Nephron (organoid): ENCODE measurements around the gene TXNRD2.
A peak's percentile ranks its signal among the peaks of the same experiment; 100 is the strongest.

ENCODE experiments used
- H3K27ac Mint-ChIP-seq, 3 experiments: 2 replicates each; pipeline ENCODE4 v1.8.0; 2020; ENCODE audit warnings: mixed read lengths in 3 of 3, mild to moderate bottlenecking in 2 of 3, moderate library complexity in 1 of 3
- H3K27me3 Mint-ChIP-seq: 2 replicates; pipeline ENCODE4 v1.8.0; 2021; ENCODE audit warnings: low read depth, mild to moderate bottlenecking, moderate library complexity, mixed read lengths
- H3K36me3 Mint-ChIP-seq: 2 replicates; pipeline ENCODE4 v1.8.0; 2020; ENCODE audit warnings: low read depth, mixed read lengths
- H3K4me1 Mint-ChIP-seq: 2 replicates; pipeline ENCODE4 v1.8.0; 2020; ENCODE audit warnings: mixed read lengths
- H3K4me3 Mint-ChIP-seq, 3 experiments: 2 replicates each; pipeline ENCODE4 v1.8.0; 2020; ENCODE audit warnings: mild to moderate bottlenecking in 3 of 3, mixed read lengths in 3 of 3, moderate library complexity in 2 of 3
- H3K9me3 Mint-ChIP-seq: 2 replicates; pipeline ENCODE4 v1.8.0; 2020; ENCODE audit warnings: mixed read lengths
- CTCF ChIP-seq, 3 experiments: fragments of 200-600 bp; sonication (generic); IDR thresholded peaks; one replicate each; pipeline ENCODE4 v1.5.0; 2021; ENCODE audit warnings: antibody characterized with exemption in 3 of 3; ENCODE audit not compliant: unreplicated experiment in 3 of 3

Gene TXNRD2

GRCh38 chr22:19957445-19957844, 15.8 kb upstream of the TXNRD2 start:
- no peak for TF ChIP-seq CTCF (IDR thresholded peaks at IDR 0.05; ENCODE audit: unreplicated experiment in 3 of 3)
- no peaks in the 10 kb centered on the region for H3K9me3 Mint-ChIP-seq
- H3K4me1 Mint-ChIP-seq: peaks cover 19% of the 10 kb centered on the region
- no peaks in the 10 kb centered on the region for H3K36me3 Mint-ChIP-seq
- no peak overlapping the region for H3K4me3 Mint-ChIP-seq
- H3K27me3 Mint-ChIP-seq: no peaks in the 10 kb centered on the region
- no peak overlapping the region for H3K27ac Mint-ChIP-seq

GRCh38 chr22:19955241-19956128, 13.9 kb upstream of the TXNRD2 start:
- peaks cover 2% of the 10 kb centered on the region for H3K36me3 Mint-ChIP-seq
- TF ChIP-seq CTCF (IDR thresholded peaks at IDR 0.05; ENCODE audit: unreplicated experiment in 3 of 3): no peak
- H3K9me3 Mint-ChIP-seq: no peaks in the 10 kb centered on the region
- peaks cover 5% of the 10 kb centered on the region for H3K27me3 Mint-ChIP-seq
- H3K4me1 Mint-ChIP-seq: peaks cover 19% of the 10 kb centered on the region
- H3K27ac Mint-ChIP-seq: no peak overlapping the region
- H3K4me3 Mint-ChIP-seq: no peak overlapping the region

GRCh38 chr22:19951346-19951745, 9.7 kb upstream of the TXNRD2 start:
- no peak overlapping the region for H3K4me3 Mint-ChIP-seq
- H3K4me1 Mint-ChIP-seq: peaks cover 16% of the 10 kb centered on the region
- peaks cover 5% of the 10 kb centered on the region for H3K27me3 Mint-ChIP-seq
- no peak for TF ChIP-seq CTCF (IDR thresholded peaks at IDR 0.05; ENCODE audit: unreplicated experiment in 3 of 3)
- H3K9me3 Mint-ChIP-seq: no peaks in the 10 kb centered on the region
- H3K36me3 Mint-ChIP-seq: peaks cover 5% of the 10 kb centered on the region
- H3K27ac Mint-ChIP-seq: no peak overlapping the region

GRCh38 chr22:19948057-19948760, 6.6 kb upstream of the TXNRD2 start:
- no peak overlapping the region for H3K4me3 Mint-ChIP-seq
- no peak for TF ChIP-seq CTCF (IDR thresholded peaks at IDR 0.05; ENCODE audit: unreplicated experiment in 3 of 3)
- H3K4me1 Mint-ChIP-seq: peaks cover 30% of the 10 kb centered on the region
- H3K27me3 Mint-ChIP-seq: peaks cover 5% of the 10 kb centered on the region
- no peaks in the 10 kb centered on the region for H3K9me3 Mint-ChIP-seq
- H3K36me3 Mint-ChIP-seq: peaks cover 10% of the 10 kb centered on the region
- H3K27ac Mint-ChIP-seq: peak overlapping the region in 1 of 3 experiments; percentile 60

- Mint-ChIP-seq H3K27ac (peak overlapping the region; percentile 99 to 100 (median 100)), H3K9me3 (no peaks in the 10 kb centered on the region), H3K27me3 (no peaks in the 10 kb centered on the region), H3K4me3 (peak overlapping the region; percentile 91 to 98 (median 93)), H3K36me3 (peaks cover 12% of the 10 kb centered on the region), H3K4me1 (peaks cover 54% of the 10 kb centered on the region)
- TF ChIP-seq CTCF (IDR thresholded peaks at IDR 0.05; ENCODE audit: unreplicated experiment in 3 of 3): no peak
These were observed 1.7 kb upstream of the TXNRD2 start for GRCh38 chr22:19943082-19944026.
